Spleen (tissue), 7 donors: ENCODE data around the gene SLCO1A2.

Experiments
- POLR2A ChIP-seq, 3 donors: fragments of 450-650 bp; IDR thresholded peaks; one replicate each; pipeline ENCODE4 v1.5.1; 2017; ENCODE audit warnings: antibody characterized with exemption in 3 of 3, mild to moderate bottlenecking in 1 of 3
- POLR2AphosphoS5 ChIP-seq, 3 donors: sonication (generic); formaldehyde crosslinking; IDR thresholded peaks; one replicate each; pipeline ENCODE4 v1.5.1; 2017; ENCODE audit warnings: antibody characterized with exemption in 3 of 3
- TF ChIP-seq, protein P1 (sequence below), 11 experiments: fragments of 200-600 bp in 7 of 11; fragments of 450-650 bp in 4 of 11; sonication (generic) in 4 of 11; IDR thresholded peaks in 8 of 11; conservative IDR thresholded peaks in 3 of 11; 1 replicate in 7 of 11; 2 replicates in 4 of 11; pipeline versions ENCODE4 v1.4.0 to v1.8.0; 2016 to 2021; ENCODE audit warnings: antibody characterized with exemption in 11 of 11, inconsistent platforms in 4 of 11, mild to moderate bottlenecking in 1 of 11
- donor health status: DM: no; HTN: no; CAD: no; lungs with moderate emphysema.
- donor health status: DM: no; HTN: no; CAD: no.
- donor health status: DM: no; HTN: no; CAD: no.

- TF ChIP-seq, protein P1, sequence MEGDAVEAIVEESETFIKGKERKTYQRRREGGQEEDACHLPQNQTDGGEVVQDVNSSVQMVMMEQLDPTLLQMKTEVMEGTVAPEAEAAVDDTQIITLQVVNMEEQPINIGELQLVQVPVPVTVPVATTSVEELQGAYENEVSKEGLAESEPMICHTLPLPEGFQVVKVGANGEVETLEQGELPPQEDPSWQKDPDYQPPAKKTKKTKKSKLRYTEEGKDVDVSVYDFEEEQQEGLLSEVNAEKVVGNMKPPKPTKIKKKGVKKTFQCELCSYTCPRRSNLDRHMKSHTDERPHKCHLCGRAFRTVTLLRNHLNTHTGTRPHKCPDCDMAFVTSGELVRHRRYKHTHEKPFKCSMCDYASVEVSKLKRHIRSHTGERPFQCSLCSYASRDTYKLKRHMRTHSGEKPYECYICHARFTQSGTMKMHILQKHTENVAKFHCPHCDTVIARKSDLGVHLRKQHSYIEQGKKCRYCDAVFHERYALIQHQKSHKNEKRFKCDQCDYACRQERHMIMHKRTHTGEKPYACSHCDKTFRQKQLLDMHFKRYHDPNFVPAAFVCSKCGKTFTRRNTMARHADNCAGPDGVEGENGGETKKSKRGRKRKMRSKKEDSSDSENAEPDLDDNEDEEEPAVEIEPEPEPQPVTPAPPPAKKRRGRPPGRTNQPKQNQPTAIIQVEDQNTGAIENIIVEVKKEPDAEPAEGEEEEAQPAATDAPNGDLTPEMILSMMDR (IDR thresholded peaks at IDR 0.05 in 8 of 11, conservative IDR thresholded peaks at IDR 0.05 in 3 of 11): no peak
- TF ChIP-seq POLR2A (IDR thresholded peaks at IDR 0.05) (no peak), POLR2AphosphoS5 (IDR thresholded peaks at IDR 0.05) (no peak)
Measured at GRCh38 chr12:21337959-21338744, 3.4 kb upstream of the SLCO1A2 start.
